Mesothelial cell of epicardium (in vitro differentiated cells): Measurements from ENCODE around the gene CEP41. TPM values are rescaled to one million over a fixed set of nuclear protein-coding genes. Genes with fewer than 3 reads are reported as not detected.

ENCODE experiments used
- DNase-seq, 2 experiments: peaks; one replicate each; pipeline ENCODE4 v3.0.0; 2021; ENCODE audit warnings: low spot score in 2 of 2; ENCODE audit not compliant: unreplicated experiment in 2 of 2
- H3K27ac Mint-ChIP-seq: 2 replicates; pipeline ENCODE4 v1.8.0; 2021; ENCODE audit warnings: mixed read lengths
- H3K27me3 Mint-ChIP-seq: 2 replicates; pipeline ENCODE4 v1.8.0; 2021; ENCODE audit warnings: low read depth, mixed read lengths
- H3K36me3 Mint-ChIP-seq: 2 replicates; pipeline ENCODE4 v1.8.0; 2021; ENCODE audit warnings: mixed read lengths
- H3K4me1 Mint-ChIP-seq: 2 replicates; pipeline ENCODE4 v1.8.0; 2021; ENCODE audit warnings: mixed read lengths
- H3K4me3 Mint-ChIP-seq: 2 replicates; pipeline ENCODE4 v1.8.0; 2021; ENCODE audit warnings: mild to moderate bottlenecking, moderate library complexity, mixed read lengths
- H3K9me3 Mint-ChIP-seq: 2 replicates; pipeline ENCODE4 v1.8.0; 2021; ENCODE audit warnings: mixed read lengths
- CTCF ChIP-seq: fragments of 200-600 bp; sonication (generic); IDR thresholded peaks from one replicate; pipeline ENCODE4 v1.5.0; 2021; ENCODE audit warnings: antibody characterized with exemption; ENCODE audit not compliant: unreplicated experiment
- total RNA-seq: library from RNA; stranded (reverse); gene quantifications from 3 replicates; pipeline ENCODE4 v1.2.1, GENCODE V29; 2021

The CEP41 gene
- total RNA-seq, 1 donor from 2014 or later: 22.5 TPM

- no peak overlapping the region for H3K4me3 Mint-ChIP-seq
- TF ChIP-seq CTCF: no peak
Measured at GRCh38 chr7:130471974-130472373, 31.2 kb upstream of the CEP41 start.

GRCh38 chr7:130468612-130469011 lies 27.8 kb upstream of the CEP41 start:
- Mint-ChIP-seq H3K4me3 (no peak overlapping the region), H3K27ac (no peak overlapping the region), H3K27me3 (no peaks in the 10 kb centered on the region), H3K4me1 (peaks cover 3% of the 10 kb centered on the region), H3K9me3 (peaks cover 15% of the 10 kb centered on the region), H3K36me3 (peaks cover 4% of the 10 kb centered on the region)
- TF ChIP-seq CTCF: no peak
- DNase-seq: no peak

More at GRCh38 chr7:130471974-130472373, 31.2 kb upstream of the CEP41 start:
- Mint-ChIP-seq H3K36me3 (no peaks in the 10 kb centered on the region), H3K9me3 (peaks cover 4% of the 10 kb centered on the region), H3K4me1 (peaks cover 26% of the 10 kb centered on the region), H3K27me3 (no peaks in the 10 kb centered on the region), H3K27ac (no peak overlapping the region)
- DNase-seq: no peak

- no peak for TF ChIP-seq CTCF
- H3K4me1 Mint-ChIP-seq: no peaks in the 10 kb centered on the region
- no peak overlapping the region for H3K4me3 Mint-ChIP-seq
- H3K27me3 Mint-ChIP-seq: no peaks in the 10 kb centered on the region
- no peak for DNase-seq
- no peak overlapping the region for H3K27ac Mint-ChIP-seq
- H3K9me3 Mint-ChIP-seq: peaks cover 37% of the 10 kb centered on the region
- peaks cover 8% of the 10 kb centered on the region for H3K36me3 Mint-ChIP-seq
Measured at GRCh38 chr7:130463553-130464434, 23.0 kb upstream of the CEP41 start.

GRCh38 chr7:130461272-130461671 lies 20.5 kb upstream of the CEP41 start:
- DNase-seq: no peak
- peaks cover 43% of the 10 kb centered on the region for H3K9me3 Mint-ChIP-seq
- TF ChIP-seq CTCF: no peak
- no peak overlapping the region for H3K27ac Mint-ChIP-seq
- no peak overlapping the region for H3K4me3 Mint-ChIP-seq
- no peaks in the 10 kb centered on the region for H3K27me3 Mint-ChIP-seq
- H3K4me1 Mint-ChIP-seq: no peaks in the 10 kb centered on the region
- H3K36me3 Mint-ChIP-seq: peaks cover 11% of the 10 kb centered on the region

GRCh38 chr7:130458257-130458656 lies 17.4 kb upstream of the CEP41 start:
- H3K9me3 Mint-ChIP-seq: peaks cover 33% of the 10 kb centered on the region
- DNase-seq: no peak
- no peaks in the 10 kb centered on the region for H3K27me3 Mint-ChIP-seq
- no peak overlapping the region for H3K27ac Mint-ChIP-seq
- no peak for TF ChIP-seq CTCF
- H3K36me3 Mint-ChIP-seq: peaks cover 7% of the 10 kb centered on the region
- no peaks in the 10 kb centered on the region for H3K4me1 Mint-ChIP-seq
- H3K4me3 Mint-ChIP-seq: no peak overlapping the region
